Central memory CD8-positive, alpha-beta T cell (primary cell): ENCODE results near the gene TENM3.

Experiments used
- ATAC-seq: fragments of 150-1000 bp; cut with Tn5 transposase; replicated peaks from 2 replicates; pipeline ENCODE4 v1.10.0; 2022; ENCODE audit warnings: mild to moderate bottlenecking, moderate FRiP score, moderate number of reproducible peaks; ENCODE audit not compliant: poor library complexity, severe bottlenecking; ENCODE audit errors: extremely low read depth
- DNase-seq, 2 donors: peaks; one replicate each; pipeline ENCODE4 v3.0.0; 2021; ENCODE audit warnings: low spot score in 2 of 2
- H3K27ac Mint-ChIP-seq: one replicate; pipeline ENCODE4 v1.8.0; 2022; ENCODE audit warnings: low read depth, mild to moderate bottlenecking, moderate library complexity, mixed read lengths
- H3K27me3 Mint-ChIP-seq: one replicate; pipeline ENCODE4 v1.8.0; 2022; ENCODE audit warnings: mixed read lengths
- H3K36me3 Mint-ChIP-seq: one replicate; pipeline ENCODE4 v1.8.0; 2022; ENCODE audit warnings: mild to moderate bottlenecking, moderate library complexity, mixed read lengths; ENCODE audit not compliant: insufficient read depth
- H3K4me1 Mint-ChIP-seq: one replicate; pipeline ENCODE4 v1.8.0; 2022; ENCODE audit warnings: mixed read lengths
- H3K4me3 Mint-ChIP-seq: one replicate; pipeline ENCODE4 v1.8.0; 2022; ENCODE audit warnings: mild to moderate bottlenecking, moderate library complexity, mixed read lengths
- H3K9me3 Mint-ChIP-seq: one replicate; pipeline ENCODE4 v1.8.0; 2022; ENCODE audit warnings: mixed read lengths

The TENM3 gene

GRCh38 chr4:182248295-182248694 is 5.1 kb downstream of the TENM3 start:
- Mint-ChIP-seq H3K4me3 (no peak overlapping the region), H3K27me3 (no peaks in the 10 kb centered on the region), H3K4me1 (no peaks in the 10 kb centered on the region), H3K27ac (no peak overlapping the region), H3K9me3 (peaks cover 19% of the 10 kb centered on the region), H3K36me3 (no peaks in the 10 kb centered on the region)
- DNase-seq (no peak), ATAC-seq (no peak)

- H3K36me3 Mint-ChIP-seq: no peaks in the 10 kb centered on the region
- no peak overlapping the region for H3K27ac Mint-ChIP-seq
- no peaks in the 10 kb centered on the region for H3K27me3 Mint-ChIP-seq
- ATAC-seq: no peak
- no peak for DNase-seq
- no peak overlapping the region for H3K4me3 Mint-ChIP-seq
- H3K9me3 Mint-ChIP-seq: peaks cover 12% of the 10 kb centered on the region
- H3K4me1 Mint-ChIP-seq: no peaks in the 10 kb centered on the region
Observed at GRCh38 chr4:182250446-182250845, 7.2 kb downstream of the TENM3 start.

GRCh38 chr4:182251116-182251515 is 7.9 kb downstream of the TENM3 start:
- H3K4me1 Mint-ChIP-seq: no peaks in the 10 kb centered on the region
- H3K27ac Mint-ChIP-seq: no peak overlapping the region
- H3K4me3 Mint-ChIP-seq: no peak overlapping the region
- no peaks in the 10 kb centered on the region for H3K36me3 Mint-ChIP-seq
- no peaks in the 10 kb centered on the region for H3K27me3 Mint-ChIP-seq
- peaks cover 11% of the 10 kb centered on the region for H3K9me3 Mint-ChIP-seq
- DNase-seq: no peak
- no peak for ATAC-seq

- no peaks in the 10 kb centered on the region for H3K4me1 Mint-ChIP-seq
- H3K4me3 Mint-ChIP-seq: no peak overlapping the region
- H3K9me3 Mint-ChIP-seq: peaks cover 5% of the 10 kb centered on the region
- no peaks in the 10 kb centered on the region for H3K27me3 Mint-ChIP-seq
- DNase-seq: no peak
- no peak overlapping the region for H3K27ac Mint-ChIP-seq
- no peak for ATAC-seq
- H3K36me3 Mint-ChIP-seq: no peaks in the 10 kb centered on the region
Observed at GRCh38 chr4:182252220-182252619, 9.0 kb downstream of the TENM3 start.

- no peaks in the 10 kb centered on the region for H3K27me3 Mint-ChIP-seq
Observed at GRCh38 chr4:182254026-182254780, 11.0 kb downstream of the TENM3 start.

GRCh38 chr4:182255441-182256190 is 12.4 kb downstream of the TENM3 start:
- H3K4me1 Mint-ChIP-seq: no peaks in the 10 kb centered on the region
- H3K4me3 Mint-ChIP-seq: no peak overlapping the region
- H3K27me3 Mint-ChIP-seq: no peaks in the 10 kb centered on the region
- peaks cover 14% of the 10 kb centered on the region for H3K9me3 Mint-ChIP-seq
- H3K36me3 Mint-ChIP-seq: no peaks in the 10 kb centered on the region
- no peak overlapping the region for H3K27ac Mint-ChIP-seq
- ATAC-seq (no peak), DNase-seq (no peak)

More at GRCh38 chr4:182254026-182254780, 11.0 kb downstream of the TENM3 start:
- Mint-ChIP-seq H3K4me3 (no peak overlapping the region), H3K27ac (no peak overlapping the region), H3K4me1 (no peaks in the 10 kb centered on the region), H3K36me3 (no peaks in the 10 kb centered on the region), H3K9me3 (peaks cover 8% of the 10 kb centered on the region)
- ATAC-seq: no peak
- DNase-seq: no peak

GRCh38 chr4:182257016-182257415 is 13.8 kb downstream of the TENM3 start:
- Mint-ChIP-seq H3K4me3 (no peak overlapping the region), H3K27ac (no peak overlapping the region), H3K9me3 (peaks cover 18% of the 10 kb centered on the region), H3K36me3 (no peaks in the 10 kb centered on the region), H3K27me3 (no peaks in the 10 kb centered on the region), H3K4me1 (no peaks in the 10 kb centered on the region)
- DNase-seq: no peak
- ATAC-seq: no peak

- ATAC-seq (no peak), DNase-seq (no peak)
- Mint-ChIP-seq H3K9me3 (peaks cover 20% of the 10 kb centered on the region), H3K27me3 (no peaks in the 10 kb centered on the region), H3K36me3 (no peaks in the 10 kb centered on the region), H3K4me1 (no peaks in the 10 kb centered on the region), H3K27ac (no peak overlapping the region), H3K4me3 (no peak overlapping the region)
Observed at GRCh38 chr4:182257503-182257902, 14.3 kb downstream of the TENM3 start.

- peaks cover 20% of the 10 kb centered on the region for H3K9me3 Mint-ChIP-seq
- no peaks in the 10 kb centered on the region for H3K36me3 Mint-ChIP-seq
- no peak for ATAC-seq
- no peak overlapping the region for H3K27ac Mint-ChIP-seq
- no peaks in the 10 kb centered on the region for H3K27me3 Mint-ChIP-seq
- H3K4me3 Mint-ChIP-seq: no peak overlapping the region
- DNase-seq: no peak
- H3K4me1 Mint-ChIP-seq: no peaks in the 10 kb centered on the region
Observed at GRCh38 chr4:182258441-182259000, 15.3 kb downstream of the TENM3 start.

GRCh38 chr4:182261651-182262223 is 18.5 kb downstream of the TENM3 start:
- H3K4me3 Mint-ChIP-seq: no peak overlapping the region
- H3K36me3 Mint-ChIP-seq: no peaks in the 10 kb centered on the region
- no peaks in the 10 kb centered on the region for H3K4me1 Mint-ChIP-seq
- peaks cover 20% of the 10 kb centered on the region for H3K9me3 Mint-ChIP-seq
- ATAC-seq (no peak), DNase-seq (no peak)
- H3K27me3 Mint-ChIP-seq: no peaks in the 10 kb centered on the region
- H3K27ac Mint-ChIP-seq: no peak overlapping the region

GRCh38 chr4:182263562-182263961 is 20.4 kb downstream of the TENM3 start:
- no peaks in the 10 kb centered on the region for H3K27me3 Mint-ChIP-seq
- H3K36me3 Mint-ChIP-seq: no peaks in the 10 kb centered on the region
- no peak overlapping the region for H3K4me3 Mint-ChIP-seq
- DNase-seq: no peak
- H3K4me1 Mint-ChIP-seq: no peaks in the 10 kb centered on the region
- peaks cover 12% of the 10 kb centered on the region for H3K9me3 Mint-ChIP-seq
- no peak overlapping the region for H3K27ac Mint-ChIP-seq
- ATAC-seq: no peak

- H3K27ac Mint-ChIP-seq: no peak overlapping the region
- H3K4me1 Mint-ChIP-seq: no peaks in the 10 kb centered on the region
- H3K9me3 Mint-ChIP-seq: peaks cover 16% of the 10 kb centered on the region
- no peak overlapping the region for H3K4me3 Mint-ChIP-seq
- H3K36me3 Mint-ChIP-seq: no peaks in the 10 kb centered on the region
- no peak for ATAC-seq
- DNase-seq: no peak
- no peaks in the 10 kb centered on the region for H3K27me3 Mint-ChIP-seq
Observed at GRCh38 chr4:182264139-182264752, 21.0 kb downstream of the TENM3 start.
